ENCODE measurements around the gene STARD3NL.
"Not testable (repeated sequence)": the region's sequence is repeated elsewhere in the genome, so short reads cannot be mapped to it uniquely, and the experiment has no call there.

The STARD3NL gene

DNA sequence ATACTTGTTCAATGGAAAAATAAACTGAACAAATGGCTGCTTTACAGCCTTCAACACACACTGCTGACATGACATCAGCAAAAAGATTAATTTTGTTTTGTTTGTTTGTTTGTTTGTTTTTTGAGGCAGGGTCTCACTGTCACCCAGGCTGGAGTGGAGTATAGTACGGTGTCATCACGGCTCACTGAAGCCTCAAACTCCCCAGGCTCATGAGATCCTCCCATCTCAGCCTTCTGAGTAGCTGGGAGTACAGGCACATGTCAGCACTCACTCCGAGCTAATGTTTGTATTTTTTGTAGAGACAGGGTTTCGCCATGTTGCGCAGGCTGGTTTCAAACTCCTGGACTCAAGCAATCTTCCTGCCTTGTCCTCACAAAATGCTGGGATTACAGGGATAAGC, 84.5 kb downstream of the STARD3NL start:
- no peak for DNase-seq (ENCODE audit: low read depth)
- TF ChIP-seq, protein P1, sequence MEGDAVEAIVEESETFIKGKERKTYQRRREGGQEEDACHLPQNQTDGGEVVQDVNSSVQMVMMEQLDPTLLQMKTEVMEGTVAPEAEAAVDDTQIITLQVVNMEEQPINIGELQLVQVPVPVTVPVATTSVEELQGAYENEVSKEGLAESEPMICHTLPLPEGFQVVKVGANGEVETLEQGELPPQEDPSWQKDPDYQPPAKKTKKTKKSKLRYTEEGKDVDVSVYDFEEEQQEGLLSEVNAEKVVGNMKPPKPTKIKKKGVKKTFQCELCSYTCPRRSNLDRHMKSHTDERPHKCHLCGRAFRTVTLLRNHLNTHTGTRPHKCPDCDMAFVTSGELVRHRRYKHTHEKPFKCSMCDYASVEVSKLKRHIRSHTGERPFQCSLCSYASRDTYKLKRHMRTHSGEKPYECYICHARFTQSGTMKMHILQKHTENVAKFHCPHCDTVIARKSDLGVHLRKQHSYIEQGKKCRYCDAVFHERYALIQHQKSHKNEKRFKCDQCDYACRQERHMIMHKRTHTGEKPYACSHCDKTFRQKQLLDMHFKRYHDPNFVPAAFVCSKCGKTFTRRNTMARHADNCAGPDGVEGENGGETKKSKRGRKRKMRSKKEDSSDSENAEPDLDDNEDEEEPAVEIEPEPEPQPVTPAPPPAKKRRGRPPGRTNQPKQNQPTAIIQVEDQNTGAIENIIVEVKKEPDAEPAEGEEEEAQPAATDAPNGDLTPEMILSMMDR (IDR thresholded peaks at IDR 0.05; ENCODE audit: low read depth, low read length, missing control alignments): no peak
- in situ Hi-C loops (cut with HindIII; ENCODE audit: low sequenced_read_pairs): no loop called here
- no peak overlapping the region for H3K4me3 ChIP-seq (ENCODE audit: low read depth, low read length)

DNA sequence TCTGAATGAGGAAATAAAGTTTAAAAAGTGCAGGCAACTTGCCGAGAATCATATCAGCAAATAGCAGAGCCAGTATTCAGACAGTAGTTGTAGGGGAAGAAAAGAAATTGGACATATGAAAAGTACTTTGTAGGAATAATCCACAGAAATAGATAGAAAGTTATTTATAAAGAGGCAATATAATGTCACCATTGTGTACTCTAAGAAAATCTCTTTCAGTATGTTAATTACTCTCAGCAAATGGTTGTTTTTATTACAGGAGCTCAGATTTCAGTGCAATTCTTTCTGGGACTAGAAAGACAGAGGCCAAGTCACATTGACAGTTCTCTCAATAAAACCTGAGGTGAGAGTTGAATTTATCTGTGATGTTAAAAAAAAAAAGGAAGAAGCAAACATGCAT, 85.2 kb downstream of the STARD3NL start:
- DNase-seq (ENCODE audit: low read depth); in situ Hi-C loops (cut with HindIII; ENCODE audit: low sequenced_read_pairs); H3K4me3 ChIP-seq (ENCODE audit: low read depth, low read length): not testable (repeated sequence)

DNA sequence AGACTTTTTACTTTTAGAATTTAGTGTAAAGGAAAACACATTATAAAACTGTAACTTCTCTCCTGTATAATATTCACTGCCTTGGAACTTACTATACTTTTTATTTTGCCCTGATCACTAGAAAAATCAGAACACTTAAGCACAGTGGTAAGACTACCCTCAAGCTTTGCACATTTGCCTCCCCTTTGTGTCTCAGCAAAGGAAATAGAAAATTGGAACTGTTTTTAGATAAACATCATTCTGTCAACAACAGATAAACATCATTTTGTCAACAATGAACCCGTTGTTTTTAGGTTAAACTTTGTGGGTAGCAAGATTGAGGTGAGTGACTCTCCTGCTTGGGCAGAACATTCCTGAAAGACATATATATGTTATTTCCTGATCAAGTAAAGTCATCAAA, 86.6 kb downstream of the STARD3NL start:
- H3K4me3 ChIP-seq (ENCODE audit: low read depth, low read length); DNase-seq (ENCODE audit: low read depth); in situ Hi-C loops (cut with HindIII; ENCODE audit: low sequenced_read_pairs): not testable (repeated sequence)

DNA sequence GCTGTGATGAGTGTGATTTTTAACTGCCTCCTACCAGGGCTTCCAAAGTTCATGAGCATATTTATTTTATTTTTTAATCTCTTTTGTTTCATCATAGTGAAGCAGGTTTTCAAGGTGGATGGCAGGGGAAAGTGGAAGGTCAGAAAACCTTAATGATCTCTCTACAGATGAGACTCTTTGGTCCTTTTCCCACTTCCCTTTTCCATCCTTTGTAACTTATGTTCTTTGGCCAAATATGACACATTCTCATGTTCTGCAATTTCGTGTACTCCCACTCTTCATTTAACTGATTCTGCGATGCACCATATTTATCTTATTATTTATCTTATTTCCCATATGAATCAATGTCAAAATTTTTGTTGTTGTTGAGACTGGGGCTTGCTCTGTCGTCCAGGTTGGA, 87.9 kb downstream of the STARD3NL start:
- H3K4me3 ChIP-seq (ENCODE audit: low read depth, low read length); DNase-seq (ENCODE audit: low read depth); in situ Hi-C loops (cut with HindIII; ENCODE audit: low sequenced_read_pairs): not testable (repeated sequence)

DNA sequence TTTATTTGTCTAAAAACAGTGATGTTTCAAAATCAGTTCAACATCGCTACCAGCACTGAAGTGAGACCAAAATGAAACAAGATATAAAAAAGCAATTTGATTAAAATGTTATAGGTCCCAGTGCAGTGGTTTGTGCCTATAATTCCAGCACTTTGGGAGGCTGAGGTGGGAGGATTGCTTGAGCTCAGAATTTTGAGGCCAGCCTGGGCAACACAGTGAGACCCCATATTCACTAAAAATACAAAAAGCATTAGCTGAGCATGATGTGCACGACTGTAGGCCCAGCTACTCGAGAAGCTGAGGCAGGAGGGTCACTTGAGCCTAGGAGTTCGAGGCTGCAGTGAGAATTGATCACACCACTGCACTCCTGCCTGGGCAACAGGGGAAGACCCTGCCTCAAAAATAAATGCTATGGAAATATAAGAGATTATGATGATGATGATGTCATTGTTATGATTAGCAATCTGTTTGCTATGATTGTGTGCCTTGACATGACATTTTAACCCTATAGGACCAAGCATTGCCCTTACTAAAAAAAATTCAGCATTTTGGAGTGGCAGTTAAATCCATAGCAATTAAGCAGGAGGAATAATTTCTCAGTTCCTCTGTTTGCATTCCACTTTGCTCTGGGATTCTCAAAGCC, 91.8 kb downstream of the STARD3NL start:
- in situ Hi-C loops (cut with HindIII; ENCODE audit: low sequenced_read_pairs); H3K4me3 ChIP-seq (ENCODE audit: low read depth, low read length); DNase-seq (ENCODE audit: low read depth): not testable (repeated sequence)

DNA sequence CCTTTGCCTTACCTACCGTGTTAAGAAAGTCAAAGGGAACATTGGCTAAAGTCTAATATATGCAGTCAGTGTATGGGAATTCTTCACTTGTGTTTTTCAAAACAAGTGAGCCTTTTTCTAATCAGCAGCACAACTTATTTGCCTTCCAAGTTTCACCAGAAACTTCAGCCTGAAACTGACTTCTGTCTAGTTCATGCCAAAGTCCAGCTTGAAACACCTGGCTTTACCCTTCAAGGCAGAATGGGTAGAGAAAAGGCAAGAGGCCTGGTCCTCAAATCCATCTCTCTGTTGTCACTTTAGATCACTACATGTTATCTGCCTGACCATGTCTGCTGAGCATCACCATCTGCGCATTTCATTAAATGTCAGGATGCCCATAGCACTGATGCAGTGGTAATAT, 92.4 kb downstream of the STARD3NL start:
- H3K4me3 ChIP-seq (ENCODE audit: low read depth, low read length); DNase-seq (ENCODE audit: low read depth); in situ Hi-C loops (cut with HindIII; ENCODE audit: low sequenced_read_pairs): not testable (repeated sequence)

DNA sequence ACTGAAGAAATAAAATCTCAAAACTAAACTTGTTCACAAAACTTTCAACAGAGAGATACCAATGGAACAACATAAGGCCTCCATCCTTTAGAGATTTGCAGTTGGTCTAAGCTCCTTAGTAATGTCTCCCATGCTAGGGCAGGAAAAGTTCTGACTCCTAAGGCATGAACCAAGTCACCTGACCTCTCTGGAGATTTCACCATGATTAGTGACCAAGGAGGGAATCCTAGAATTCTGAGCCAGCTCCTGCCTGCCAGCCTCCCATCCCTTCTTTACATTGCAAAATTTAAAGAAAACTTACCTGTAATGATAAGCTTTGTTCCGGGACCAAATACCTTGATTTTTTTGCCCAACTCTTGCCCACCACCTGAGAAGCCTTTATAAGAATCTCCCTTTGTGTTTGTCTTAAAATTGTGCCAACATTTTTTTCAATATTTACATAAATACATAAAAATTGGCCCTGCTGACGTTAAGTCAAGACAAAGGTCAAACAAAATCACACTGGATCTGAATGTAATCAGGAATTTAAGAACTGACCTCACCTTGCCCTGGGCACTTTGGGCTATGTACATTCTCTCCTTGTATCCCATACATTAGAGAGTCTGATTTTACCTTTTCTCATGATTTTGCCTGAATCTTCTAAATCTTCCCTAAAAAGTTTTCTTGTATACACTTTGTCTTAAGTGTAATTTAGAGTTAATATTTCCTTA, 95.4 kb downstream of the STARD3NL start, which contains the start of gene TARP:
Gene TARP, minus strand, starts transcription at position 351 of the 710 bp plus-strand sequence.
- H3K4me3 ChIP-seq (ENCODE audit: low read depth, low read length): no peak within 1 kb of the TSS
- DNase-seq (ENCODE audit: low read depth): no peak
- TF ChIP-seq, protein P1 (IDR thresholded peaks at IDR 0.05; ENCODE audit: low read depth, low read length, missing control alignments): no peak
- in situ Hi-C loops (cut with HindIII; ENCODE audit: low sequenced_read_pairs): no loop called here

DNA sequence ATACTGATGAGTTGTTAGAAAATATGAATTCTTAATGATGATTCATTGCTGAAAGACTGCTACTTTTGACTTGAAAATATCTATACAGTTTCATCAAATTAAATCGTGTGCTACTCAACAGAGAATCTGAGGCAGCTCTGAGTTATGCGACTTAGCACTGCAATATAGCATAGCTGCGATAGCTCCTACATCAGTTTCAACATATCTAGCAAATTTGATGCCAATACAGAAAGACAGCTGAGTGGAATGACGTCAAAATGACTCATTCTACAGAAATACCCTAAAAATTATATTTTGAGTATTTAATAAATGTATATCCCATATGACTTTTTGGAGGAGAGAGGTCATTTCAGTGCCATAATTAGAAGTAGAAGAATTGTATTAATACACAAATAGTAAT, 96.4 kb downstream of the STARD3NL start:
- in situ Hi-C loops (cut with HindIII; ENCODE audit: low sequenced_read_pairs): no loop called here
- TF ChIP-seq, protein P1 (IDR thresholded peaks at IDR 0.05; ENCODE audit: low read depth, low read length, missing control alignments): no peak
- no peak for DNase-seq (ENCODE audit: low read depth)
- no peak overlapping the region for H3K4me3 ChIP-seq (ENCODE audit: low read depth, low read length)

DNA sequence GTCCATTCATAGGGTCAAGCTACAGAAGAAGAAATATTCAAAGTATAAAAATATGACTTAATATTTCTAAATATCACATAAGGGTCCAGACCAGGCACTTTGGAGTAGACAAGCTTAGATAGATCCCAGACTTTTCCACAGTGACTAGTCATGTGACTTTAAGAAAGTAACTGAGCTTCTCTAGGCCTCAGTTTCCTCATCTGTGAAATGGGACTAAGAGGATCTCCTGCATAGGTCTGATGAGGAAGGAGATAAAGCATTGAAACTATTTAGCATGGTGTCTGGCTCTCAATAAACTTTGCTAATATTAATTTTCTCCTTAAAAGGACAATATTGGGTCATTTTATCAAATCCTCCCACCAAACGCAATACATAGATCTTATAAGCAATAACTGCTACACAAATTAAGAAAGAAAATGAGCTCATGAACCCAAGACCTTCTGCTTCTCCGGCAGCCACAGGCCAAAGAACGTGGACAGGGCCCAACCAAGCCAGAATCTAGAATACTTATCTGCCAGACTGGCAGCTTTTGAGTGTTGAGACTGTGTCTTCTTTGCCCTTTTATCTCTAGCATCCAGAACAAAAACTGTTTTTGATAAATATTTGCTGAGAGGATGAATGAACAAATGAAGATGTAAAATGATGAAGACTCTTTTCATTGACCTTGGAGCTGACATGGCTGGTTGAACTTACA, 97.0 kb downstream of the STARD3NL start:
- no peak for DNase-seq (ENCODE audit: low read depth)
- in situ Hi-C loops (cut with HindIII; ENCODE audit: low sequenced_read_pairs): no loop called here
- H3K4me3 ChIP-seq (ENCODE audit: low read depth, low read length): no peak overlapping the region
- TF ChIP-seq, protein P1 (IDR thresholded peaks at IDR 0.05; ENCODE audit: low read depth, low read length, missing control alignments): no peak

Measured in astrocyte of the cerebellum (primary cell).